Activated CD8-positive, alpha-beta T cell treated with anti-CD3 and anti-CD28 coated beads for 36 hours (primary cell): ENCODE data around the gene ALOX12B. TPM values are rescaled to one million over a fixed set of nuclear protein-coding genes. Genes with fewer than 3 reads are reported as not detected.
A peak's percentile ranks its signal among the peaks of the same experiment; 100 is the strongest.

Experiments used
- ATAC-seq: fragments of 200-7000 bp; cut with Tn5 transposase; one replicate; pipeline ENCODE4 v1.10.0; 2021; ENCODE audit warnings: mild to moderate bottlenecking, moderate library complexity
- CTCF ChIA-PET: fragments of 350-600 bp; sonication (Branson Sonifier 250); formaldehyde crosslinking; loops from one replicate; lab custom pipeline; 2021; ENCODE audit warnings: antibody characterized with exemption; lab: Charles Lee
- POLR2A ChIA-PET: fragments of 350-600 bp; sonication (Branson Sonifier 250); formaldehyde crosslinking; loops from one replicate; lab custom pipeline; 2021; ENCODE audit warnings: antibody characterized with exemption; lab: Charles Lee
- DNase-seq: peaks from one replicate; pipeline ENCODE4 v3.0.0-alpha.2; 2020
- H3K27ac Mint-ChIP-seq: one replicate; pipeline ENCODE4 v1.8.0; 2021; ENCODE audit warnings: mild to moderate bottlenecking, mixed read lengths
- H3K27me3 Mint-ChIP-seq: one replicate; pipeline ENCODE4 v1.8.0; 2021; ENCODE audit warnings: mixed read lengths
- H3K36me3 Mint-ChIP-seq: one replicate; pipeline ENCODE4 v1.8.0; 2021; ENCODE audit warnings: low read depth, mixed read lengths
- H3K4me1 Mint-ChIP-seq: one replicate; pipeline ENCODE4 v1.8.0; 2021; ENCODE audit warnings: low read depth, mixed read lengths
- H3K4me3 Mint-ChIP-seq: one replicate; pipeline ENCODE4 v1.8.0; 2021; ENCODE audit warnings: mild to moderate bottlenecking, moderate library complexity, mixed read lengths
- H3K9me3 Mint-ChIP-seq: one replicate; pipeline ENCODE4 v1.8.0; 2021; ENCODE audit warnings: mixed read lengths
- intact Hi-C: fragments of 100-400 bp; cut with micrococcal nuclease; formaldehyde crosslinking; loops from one replicate; pipeline ENCODE4 v1.10.0; 2022
- total RNA-seq, 2 experiments: library from RNA; stranded (reverse); gene quantifications; one replicate each; pipeline ENCODE4 v1.2.3, GENCODE V29; 2021
- TF ChIP-seq, protein P1 (sequence below): fragments of 200-600 bp; IDR thresholded peaks from one replicate; pipeline ENCODE4 v1.8.0; 2022; ENCODE audit warnings: antibody characterized with exemption, mild to moderate bottlenecking

The ALOX12B gene
- total RNA-seq, 2 experiments from 2014 or later, result 4.3 to 5.2 TPM

GRCh38 chr17:8059131-8059530, 28.4 kb downstream of the ALOX12B start:
- H3K9me3 Mint-ChIP-seq, result no peaks in the 10 kb centered on the region
- intact Hi-C loops, result loop anchor here (5.0 kb wide), 3 partner anchors 42 to 147 kb away; no protein-coding TSS in a partner anchor
- TF ChIP-seq, protein P1, sequence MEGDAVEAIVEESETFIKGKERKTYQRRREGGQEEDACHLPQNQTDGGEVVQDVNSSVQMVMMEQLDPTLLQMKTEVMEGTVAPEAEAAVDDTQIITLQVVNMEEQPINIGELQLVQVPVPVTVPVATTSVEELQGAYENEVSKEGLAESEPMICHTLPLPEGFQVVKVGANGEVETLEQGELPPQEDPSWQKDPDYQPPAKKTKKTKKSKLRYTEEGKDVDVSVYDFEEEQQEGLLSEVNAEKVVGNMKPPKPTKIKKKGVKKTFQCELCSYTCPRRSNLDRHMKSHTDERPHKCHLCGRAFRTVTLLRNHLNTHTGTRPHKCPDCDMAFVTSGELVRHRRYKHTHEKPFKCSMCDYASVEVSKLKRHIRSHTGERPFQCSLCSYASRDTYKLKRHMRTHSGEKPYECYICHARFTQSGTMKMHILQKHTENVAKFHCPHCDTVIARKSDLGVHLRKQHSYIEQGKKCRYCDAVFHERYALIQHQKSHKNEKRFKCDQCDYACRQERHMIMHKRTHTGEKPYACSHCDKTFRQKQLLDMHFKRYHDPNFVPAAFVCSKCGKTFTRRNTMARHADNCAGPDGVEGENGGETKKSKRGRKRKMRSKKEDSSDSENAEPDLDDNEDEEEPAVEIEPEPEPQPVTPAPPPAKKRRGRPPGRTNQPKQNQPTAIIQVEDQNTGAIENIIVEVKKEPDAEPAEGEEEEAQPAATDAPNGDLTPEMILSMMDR, result no peak
- H3K27me3 Mint-ChIP-seq, result peaks cover 49% of the 10 kb centered on the region
- ChIA-PET CTCF (interaction anchor here (1.3 to 12.6 kb wide), 16 partner anchors 15 to 316 kb away, joined by 4 to 360 read pairs (median 18); partner anchors contain the start of gene ALOXE3), POLR2A (interaction anchor here (1.7 kb wide), 1 partner anchor 114 kb away, joined by 3 read pairs; no protein-coding TSS in a partner anchor)
- no peak for DNase-seq
- ATAC-seq, result no peak
- H3K4me3 Mint-ChIP-seq, result no peak overlapping the region
- H3K36me3 Mint-ChIP-seq, result no peaks in the 10 kb centered on the region
- H3K27ac Mint-ChIP-seq, result no peak overlapping the region
- H3K4me1 Mint-ChIP-seq, result peaks cover 15% of the 10 kb centered on the region

GRCh38 chr17:8057691-8058114, 29.8 kb downstream of the ALOX12B start:
- TF ChIP-seq, protein P1, result peak; percentile 74
- intact Hi-C loops, result loop anchor here (5.0 kb wide), 3 partner anchors 40 to 145 kb away; no protein-coding TSS in a partner anchor
- ChIA-PET POLR2A (interaction anchor here (1.1 to 1.9 kb wide), 5 partner anchors 10 to 142 kb away, joined by 3 to 6 read pairs (median 4); partner anchors contain the start of gene RNF227), CTCF (interaction anchor here (0.7 to 12.6 kb wide), 41 partner anchors 8 to 315 kb away, joined by 3 to 360 read pairs (median 5); partner anchors contain the start of genes ALOX12B, ALOXE3 and CNTROB)
- Mint-ChIP-seq H3K9me3 (no peaks in the 10 kb centered on the region), H3K36me3 (no peaks in the 10 kb centered on the region), H3K27me3 (peaks cover 39% of the 10 kb centered on the region), H3K27ac (no peak overlapping the region), H3K4me1 (peaks cover 15% of the 10 kb centered on the region), H3K4me3 (no peak overlapping the region)
- ATAC-seq (peak; percentile 80), DNase-seq (peak; percentile 60)

DNA sequence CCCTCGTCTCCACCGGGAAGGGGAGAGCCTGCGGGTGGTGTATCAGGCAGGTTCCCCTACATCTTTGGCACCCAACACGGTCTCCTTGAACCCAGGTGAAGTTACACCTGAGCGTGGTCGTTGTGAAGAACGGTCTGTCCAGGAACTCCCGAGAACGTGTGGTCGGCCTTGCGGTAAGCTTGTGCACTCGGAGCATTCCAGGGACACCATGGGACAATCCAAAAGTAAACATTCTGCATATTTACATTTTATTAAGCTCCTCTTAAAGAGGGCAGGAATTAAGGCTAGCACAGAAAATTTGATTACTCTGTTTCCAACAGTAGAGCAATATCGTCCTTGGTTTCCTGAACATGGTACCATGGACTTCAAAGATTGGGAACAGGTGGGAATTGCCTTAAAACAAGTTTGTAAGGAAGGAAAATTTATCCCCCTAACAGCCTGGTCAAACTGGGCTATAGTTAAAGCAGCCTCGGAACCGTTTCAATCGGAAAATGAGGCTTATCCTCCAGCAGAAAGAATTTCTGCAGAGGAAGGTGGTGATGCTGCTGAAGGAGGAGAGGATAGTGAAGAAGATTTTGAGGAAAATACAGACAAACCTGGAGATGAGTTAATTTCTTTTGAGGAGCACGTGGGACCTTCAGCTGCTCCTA, 30.4 kb downstream of the ALOX12B start:
- DNase-seq, result no peak

DNA sequence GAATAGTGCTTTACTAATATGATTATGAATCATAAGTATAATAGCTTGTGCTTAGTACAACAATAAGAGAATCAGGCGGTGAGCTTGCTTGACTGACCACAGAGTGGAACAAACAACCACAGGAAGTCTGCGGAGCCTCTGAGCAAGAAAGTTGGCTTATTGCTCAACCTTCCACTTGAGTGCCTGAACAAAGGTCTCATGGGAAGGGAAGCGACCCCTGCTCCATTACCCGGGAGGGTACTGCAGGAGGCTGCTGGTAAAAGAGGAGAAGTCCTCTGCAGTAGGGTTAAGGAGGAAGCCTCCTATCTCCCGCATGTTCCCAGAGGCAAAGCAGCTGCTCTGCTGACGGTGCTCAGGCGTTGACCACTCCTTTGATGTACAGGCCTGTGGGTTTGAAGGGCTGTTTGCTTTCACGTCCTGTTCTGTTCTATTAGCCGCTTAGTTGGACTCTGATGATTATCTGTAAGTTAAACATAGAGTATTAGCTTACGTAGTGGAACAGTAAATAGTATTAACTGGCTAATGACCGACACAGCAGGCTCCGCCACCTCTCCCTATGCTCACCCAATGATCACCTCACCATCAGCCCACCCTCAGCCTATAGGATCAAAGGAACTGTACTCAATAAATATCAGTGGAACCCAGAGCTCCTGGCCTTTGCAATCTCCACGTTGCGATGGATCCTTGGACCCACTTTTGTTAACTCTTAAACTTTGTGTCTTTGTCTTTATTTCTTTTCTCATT, 31.1 kb downstream of the ALOX12B start:
- Mint-ChIP-seq H3K36me3 (no peaks in the 10 kb centered on the region), H3K4me1 (peaks cover 15% of the 10 kb centered on the region), H3K9me3 (no peaks in the 10 kb centered on the region), H3K27ac (no peak overlapping the region), H3K27me3 (peaks cover 28% of the 10 kb centered on the region), H3K4me3 (no peak overlapping the region)
- CTCF ChIA-PET, result interaction anchor here (0.9 to 12.6 kb wide), 28 partner anchors 15 to 314 kb away, joined by 3 to 360 read pairs (median 6); partner anchors contain the start of genes ALOXE3, CNTROB and SLC25A35
- POLR2A ChIA-PET, result interaction anchor here (0.6 to 1.9 kb wide), 5 partner anchors 15 to 593 kb away, joined by 3 to 6 read pairs (median 3); no protein-coding TSS in a partner anchor
- intact Hi-C loops, result loop anchor here (5.0 kb wide), 3 partner anchors 39 to 144 kb away; no protein-coding TSS in a partner anchor
- ATAC-seq, result peak; percentile 72
- DNase-seq, result peak; percentile 80
- TF ChIP-seq, protein P1, result no peak

More for the DNA sequence above, 30.4 kb downstream of the ALOX12B start:
- ChIA-PET POLR2A (interaction anchor here (0.6 to 1.9 kb wide), 8 partner anchors 9 to 592 kb away, joined by 3 to 6 read pairs (median 3); partner anchors contain the start of gene RNF227), CTCF (interaction anchor here (0.7 to 12.6 kb wide), 36 partner anchors 10 to 314 kb away, joined by 3 to 360 read pairs (median 5); partner anchors contain the start of genes ALOXE3 and CNTROB)
- Mint-ChIP-seq H3K4me1 (peaks cover 15% of the 10 kb centered on the region), H3K27ac (no peak overlapping the region), H3K27me3 (peaks cover 34% of the 10 kb centered on the region), H3K4me3 (no peak overlapping the region), H3K9me3 (no peaks in the 10 kb centered on the region), H3K36me3 (no peaks in the 10 kb centered on the region)
- intact Hi-C loops, result loop anchor here (5.0 kb wide), 3 partner anchors 40 to 145 kb away; no protein-coding TSS in a partner anchor
- TF ChIP-seq, protein P1, result no peak
- ATAC-seq, result no peak
